Activated T-cell treated with anti-CD3 and anti-CD28 coated beads, Interleukin-2, amount 50 U/mL, for 4 hours (primary cell): ENCODE results near the gene RCN1. TPM values are rescaled to one million over a fixed set of nuclear protein-coding genes. Genes with fewer than 3 reads are reported as not detected.
"Not testable (repeated sequence)": the region's sequence is repeated elsewhere in the genome, so short reads cannot be mapped to it uniquely, and the experiment has no call there.

Experiments
- ATAC-seq, 2 donors: fragments of 200-7000 bp; cut with Tn5 transposase; one replicate each; pipeline ENCODE4 v1.10.0; 2021
- DNase-seq: peaks from one replicate; pipeline ENCODE4 v3.0.0-alpha.2; 2020
- H3K27me3 Mint-ChIP-seq: one replicate; pipeline ENCODE4 v1.8.0; 2021; ENCODE audit warnings: low read depth, mixed read lengths
- H3K36me3 Mint-ChIP-seq: one replicate; pipeline ENCODE4 v1.8.0; 2022; ENCODE audit warnings: mixed read lengths; ENCODE audit not compliant: insufficient read depth
- H3K4me1 Mint-ChIP-seq: one replicate; pipeline ENCODE4 v1.8.0; 2021; ENCODE audit warnings: low read depth, mixed read lengths
- H3K4me3 Mint-ChIP-seq: one replicate; pipeline ENCODE4 v1.8.0; 2021; ENCODE audit warnings: mild to moderate bottlenecking, moderate library complexity, mixed read lengths
- H3K9me3 Mint-ChIP-seq: one replicate; pipeline ENCODE4 v1.8.0; 2021; ENCODE audit warnings: mixed read lengths
- total RNA-seq, 3 donors: library from RNA; stranded (reverse); gene quantifications; one replicate each; pipeline ENCODE4 v1.2.1, GENCODE V29; 2021

Gene RCN1
- total RNA-seq, 3 donors from 2014 or later: 26.3 to 36.9 (median 26.7) TPM

DNA sequence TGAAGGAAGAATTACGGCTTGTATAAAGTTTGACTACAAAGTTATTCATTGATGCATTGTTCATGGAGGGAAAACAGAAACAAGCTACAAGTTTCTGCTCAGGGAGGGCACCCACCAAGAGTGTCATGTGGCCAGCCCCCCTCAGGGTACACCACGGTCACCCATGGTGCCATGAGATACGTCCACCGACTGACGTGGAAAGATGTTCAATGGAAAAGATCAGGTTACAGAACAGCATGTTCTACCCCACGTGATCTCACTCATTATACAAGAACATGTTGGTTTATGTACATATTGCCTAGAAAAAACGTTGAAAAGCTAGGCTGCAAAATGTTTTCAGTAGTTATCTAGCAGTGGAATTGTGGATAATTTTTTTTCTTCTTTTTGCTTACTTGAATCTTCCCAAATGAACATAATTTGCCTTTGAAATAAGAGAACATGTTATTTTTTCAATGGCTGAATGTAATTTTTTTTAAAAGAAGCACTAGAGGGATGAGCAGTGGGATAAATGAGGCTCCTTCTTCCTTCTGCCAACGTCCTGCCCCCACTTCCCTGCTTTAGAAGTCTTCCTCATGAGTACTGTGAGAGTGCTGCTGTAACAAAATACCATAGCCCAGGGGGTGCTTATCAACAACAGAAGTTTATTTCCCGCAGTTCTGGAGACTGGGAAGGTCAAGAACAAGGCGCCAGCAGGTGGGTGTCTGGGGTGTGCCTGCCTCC is 22.5 kb downstream of the RCN1 start:
- DNase-seq (no peak), ATAC-seq (no peak)
- H3K27me3 Mint-ChIP-seq: peaks cover 3% of the 10 kb centered on the region
- H3K4me3 Mint-ChIP-seq: no peak overlapping the region
- H3K9me3 Mint-ChIP-seq: no peaks in the 10 kb centered on the region
- H3K36me3 Mint-ChIP-seq: no peaks in the 10 kb centered on the region
- no peaks in the 10 kb centered on the region for H3K4me1 Mint-ChIP-seq

DNA sequence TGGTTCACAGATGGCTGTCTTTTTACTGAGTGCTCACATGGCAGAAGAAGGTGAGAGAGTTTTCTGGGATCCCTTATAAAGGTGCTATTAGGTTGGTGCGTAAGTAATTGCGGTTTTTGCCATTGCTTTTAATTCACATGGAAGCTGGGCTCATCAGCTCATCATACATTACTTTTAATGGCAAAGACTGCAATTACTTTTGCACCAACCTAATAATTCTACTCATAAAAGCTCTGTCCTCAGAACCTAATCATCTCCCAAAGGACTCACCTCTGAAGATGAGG is 23.0 kb downstream of the RCN1 start:
- ATAC-seq: no peak
- no peaks in the 10 kb centered on the region for H3K9me3 Mint-ChIP-seq
- peaks cover 3% of the 10 kb centered on the region for H3K27me3 Mint-ChIP-seq
- no peak overlapping the region for H3K4me3 Mint-ChIP-seq
- no peaks in the 10 kb centered on the region for H3K4me1 Mint-ChIP-seq
- no peaks in the 10 kb centered on the region for H3K36me3 Mint-ChIP-seq
- DNase-seq: no peak

DNA sequence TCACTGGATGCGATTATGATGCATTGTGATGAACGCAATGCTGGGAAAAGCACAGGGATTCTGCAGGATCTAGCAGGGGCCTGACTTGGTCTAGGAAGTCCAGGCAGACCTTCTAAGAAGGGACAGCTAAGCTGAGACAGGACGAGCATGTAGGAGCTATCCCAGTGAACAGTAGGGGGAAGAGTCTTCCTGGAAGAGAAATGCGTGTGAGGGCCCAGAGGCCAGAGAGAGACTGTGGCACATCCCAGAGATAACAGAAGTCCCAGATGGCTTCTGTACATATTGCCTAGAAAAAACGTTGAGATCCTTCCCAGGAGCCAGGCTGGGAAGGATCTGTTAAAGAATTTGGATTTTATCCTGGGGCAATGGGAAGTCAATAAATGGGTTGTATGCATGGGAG is 24.6 kb downstream of the RCN1 start:
- H3K9me3 Mint-ChIP-seq: no peaks in the 10 kb centered on the region
- ATAC-seq (no peak), DNase-seq (no peak)
- H3K36me3 Mint-ChIP-seq: no peaks in the 10 kb centered on the region
- no peak overlapping the region for H3K4me3 Mint-ChIP-seq
- H3K4me1 Mint-ChIP-seq: no peaks in the 10 kb centered on the region
- H3K27me3 Mint-ChIP-seq: peaks cover 5% of the 10 kb centered on the region

DNA sequence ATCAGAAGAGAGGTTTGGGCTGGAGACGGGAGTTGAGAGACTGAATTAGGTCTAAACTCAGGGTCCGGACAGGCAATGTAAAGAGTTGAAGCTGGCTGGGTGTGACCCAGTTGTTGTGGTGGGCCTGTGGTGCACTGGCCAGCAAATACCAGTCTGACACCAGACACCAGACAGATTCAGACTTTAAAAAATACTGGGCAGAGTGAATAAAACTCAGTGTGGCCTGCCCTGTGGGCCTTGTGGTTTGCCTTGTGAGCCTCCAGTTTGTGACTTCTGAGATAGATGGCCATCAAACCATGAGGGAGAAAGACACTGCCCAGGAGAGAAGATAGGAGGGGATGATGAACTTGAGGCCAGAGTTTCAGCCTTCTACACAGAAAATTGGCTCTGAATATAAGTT is 25.8 kb downstream of the RCN1 start:
- Mint-ChIP-seq H3K9me3 (no peaks in the 10 kb centered on the region), H3K36me3 (no peaks in the 10 kb centered on the region), H3K4me1 (peaks cover 5% of the 10 kb centered on the region), H3K4me3 (no peak overlapping the region), H3K27me3 (peaks cover 5% of the 10 kb centered on the region)
- ATAC-seq: no peak
- DNase-seq: no peak

DNA sequence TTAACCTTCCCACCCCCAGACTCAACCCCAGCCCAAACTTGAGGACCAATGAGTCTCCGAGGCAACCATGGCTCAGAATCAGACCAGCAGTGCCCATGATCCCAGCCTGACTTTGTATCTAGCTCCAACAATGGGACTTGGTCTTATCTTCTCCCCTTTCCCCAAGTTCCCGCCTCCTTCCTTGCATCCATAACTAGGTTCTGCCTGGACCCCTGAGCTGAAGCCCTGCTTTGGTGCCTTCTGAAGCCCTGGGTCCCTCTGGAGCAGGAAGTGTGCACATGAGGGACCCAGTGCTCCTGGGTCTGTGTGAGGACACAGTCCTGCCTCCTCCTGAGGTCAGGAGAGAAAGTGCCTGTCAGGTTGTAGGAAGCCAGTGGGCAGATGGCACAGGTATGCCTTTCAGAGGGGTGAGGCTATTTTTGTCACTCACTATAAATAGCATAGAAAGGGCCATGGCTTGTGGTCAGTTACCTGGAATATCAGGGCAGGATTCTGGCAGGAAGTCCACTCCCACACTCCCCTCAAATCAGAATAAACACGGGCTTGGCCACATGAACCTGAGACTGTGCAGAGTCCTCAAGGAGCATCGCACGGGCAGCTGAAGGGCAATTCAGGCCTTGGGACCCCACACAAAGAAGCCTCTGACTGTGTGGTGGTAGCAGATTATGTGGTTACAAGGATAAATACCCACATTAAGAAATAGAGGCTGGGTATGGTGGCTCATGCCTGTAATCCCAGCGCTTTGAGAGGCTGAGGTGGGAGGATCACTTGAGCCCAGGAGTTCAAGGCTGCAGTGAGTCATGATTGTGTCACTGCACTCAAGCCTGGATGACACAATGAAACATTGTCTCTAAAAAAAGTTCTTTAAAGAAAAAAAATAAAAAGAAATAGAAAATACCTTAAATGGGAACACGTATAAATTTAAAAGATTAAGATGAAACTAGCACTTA is 27.4 kb downstream of the RCN1 start:
- Mint-ChIP-seq H3K36me3 (no peaks in the 10 kb centered on the region), H3K4me3 (no peak overlapping the region), H3K9me3 (no peaks in the 10 kb centered on the region), H3K4me1 (peaks cover 13% of the 10 kb centered on the region), H3K27me3 (peaks cover 2% of the 10 kb centered on the region)
- DNase-seq: no peak
- no peak for ATAC-seq

DNA sequence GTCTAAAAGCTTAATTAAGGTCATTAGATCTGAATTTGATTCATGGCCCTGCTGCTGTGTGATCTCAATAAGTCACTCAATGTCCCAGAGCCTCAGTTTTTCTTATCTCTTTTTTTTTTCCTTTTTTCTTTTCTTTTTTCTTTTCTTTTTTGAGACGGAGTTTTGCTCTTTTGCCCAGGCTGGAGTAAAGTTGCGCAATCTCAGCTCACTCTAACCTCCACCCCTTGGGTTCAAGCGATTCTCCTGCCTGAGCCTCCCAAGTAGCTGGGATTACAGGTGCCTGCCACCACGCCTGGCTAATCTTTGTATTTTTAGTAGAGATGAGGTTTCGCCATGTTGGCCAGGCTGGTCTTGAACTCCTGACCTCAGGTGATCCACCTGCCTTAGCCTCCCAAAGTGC is 28.3 kb downstream of the RCN1 start:
- H3K9me3 Mint-ChIP-seq, H3K27me3 Mint-ChIP-seq, H3K4me3 Mint-ChIP-seq, DNase-seq, H3K36me3 Mint-ChIP-seq, ATAC-seq: not testable (repeated sequence)
- H3K4me1 Mint-ChIP-seq: peaks cover 13% of the 10 kb centered on the region

DNA sequence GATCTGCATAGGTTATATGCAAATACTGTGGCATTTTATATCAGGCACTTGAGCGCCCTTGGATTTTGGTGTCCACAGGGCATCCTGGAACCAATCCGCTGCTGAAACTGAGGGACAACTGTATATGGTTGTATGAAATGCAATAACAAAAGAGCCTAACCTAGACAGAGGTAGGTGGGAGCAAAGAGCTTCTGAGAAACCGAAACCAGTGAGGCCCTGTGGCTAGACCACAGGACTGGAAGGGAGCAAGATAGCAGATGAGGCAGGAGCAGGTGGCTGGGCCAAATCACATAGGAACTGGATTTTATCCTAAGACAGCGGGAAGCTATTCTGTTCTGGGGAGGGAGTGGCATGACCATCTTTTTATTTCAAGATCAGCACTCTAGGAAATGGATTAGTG is 30.1 kb downstream of the RCN1 start:
- Mint-ChIP-seq H3K36me3 (no peaks in the 10 kb centered on the region), H3K27me3 (peaks cover 13% of the 10 kb centered on the region), H3K4me1 (peaks cover 13% of the 10 kb centered on the region), H3K9me3 (no peaks in the 10 kb centered on the region), H3K4me3 (no peak overlapping the region)
- ATAC-seq (no peak), DNase-seq (no peak)

DNA sequence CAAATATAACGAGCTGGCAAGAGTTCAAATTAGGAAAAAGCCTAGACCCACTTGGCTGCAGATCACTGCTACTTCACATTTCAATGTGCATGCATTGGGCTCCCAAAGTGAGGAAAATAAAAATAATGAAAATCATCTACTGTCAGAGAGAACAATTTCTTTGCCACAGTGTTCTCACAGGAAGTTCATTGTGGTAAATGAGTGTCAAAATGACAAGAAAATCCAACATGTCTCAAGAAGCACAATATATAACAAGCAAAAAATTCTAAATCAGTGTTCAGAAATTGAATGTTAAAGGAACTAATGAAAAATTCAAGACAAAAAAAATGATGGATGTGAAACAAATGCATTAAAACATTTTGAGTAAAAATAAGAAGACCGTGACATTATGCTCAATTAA is 31.3 kb downstream of the RCN1 start:
- Mint-ChIP-seq H3K27me3 (peaks cover 18% of the 10 kb centered on the region), H3K36me3 (no peaks in the 10 kb centered on the region), H3K9me3 (peaks cover 2% of the 10 kb centered on the region), H3K4me1 (peaks cover 13% of the 10 kb centered on the region), H3K4me3 (no peak overlapping the region)
- ATAC-seq: no peak
- DNase-seq: no peak

DNA sequence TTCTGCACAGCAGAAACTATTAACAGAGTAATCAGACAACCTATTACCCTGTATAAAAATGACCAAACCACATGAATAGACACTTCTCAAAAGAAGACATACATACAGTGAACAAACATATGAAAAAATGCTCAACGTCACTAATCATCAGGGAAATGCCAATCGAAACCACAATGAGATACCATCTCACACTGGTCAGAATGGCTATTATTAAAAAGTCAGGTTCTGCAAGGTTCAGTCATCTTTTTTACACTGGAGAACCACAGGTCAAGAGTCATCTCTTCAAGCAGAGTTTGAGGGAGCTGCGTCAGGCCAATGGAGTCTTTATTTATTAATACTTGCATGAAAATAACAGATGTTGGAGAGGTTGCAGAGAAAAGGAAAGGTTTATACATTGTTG is 40.4 kb downstream of the RCN1 start:
- ATAC-seq (no peak), DNase-seq (no peak)
- Mint-ChIP-seq H3K9me3 (peaks cover 11% of the 10 kb centered on the region), H3K36me3 (no peaks in the 10 kb centered on the region), H3K4me3 (no peak overlapping the region), H3K4me1 (no peaks in the 10 kb centered on the region), H3K27me3 (peaks cover 22% of the 10 kb centered on the region)

DNA sequence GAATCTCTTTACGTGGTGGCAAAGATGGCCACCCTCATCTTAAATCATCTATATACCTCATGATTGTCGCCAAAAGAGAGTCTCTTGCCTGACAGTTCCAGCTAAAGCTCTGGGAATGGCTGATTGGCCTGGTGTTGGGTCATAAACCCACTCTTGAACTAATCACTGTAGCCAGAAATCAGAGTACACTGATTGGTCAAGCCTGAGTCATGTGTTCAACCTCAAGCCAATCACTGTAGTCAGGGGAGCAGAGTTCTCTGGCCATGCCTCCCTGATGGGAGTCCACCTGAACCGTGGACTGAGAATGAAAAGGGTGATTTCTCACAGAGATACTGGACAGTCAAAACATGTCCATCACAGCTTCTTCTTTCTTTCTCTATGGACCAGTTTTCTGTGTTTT is 45.8 kb downstream of the RCN1 start:
- Mint-ChIP-seq H3K27me3 (no peaks in the 10 kb centered on the region), H3K36me3 (no peaks in the 10 kb centered on the region), H3K9me3 (no peaks in the 10 kb centered on the region), H3K4me3 (no peak overlapping the region), H3K4me1 (no peaks in the 10 kb centered on the region)
- no peak for ATAC-seq
- DNase-seq: no peak

DNA sequence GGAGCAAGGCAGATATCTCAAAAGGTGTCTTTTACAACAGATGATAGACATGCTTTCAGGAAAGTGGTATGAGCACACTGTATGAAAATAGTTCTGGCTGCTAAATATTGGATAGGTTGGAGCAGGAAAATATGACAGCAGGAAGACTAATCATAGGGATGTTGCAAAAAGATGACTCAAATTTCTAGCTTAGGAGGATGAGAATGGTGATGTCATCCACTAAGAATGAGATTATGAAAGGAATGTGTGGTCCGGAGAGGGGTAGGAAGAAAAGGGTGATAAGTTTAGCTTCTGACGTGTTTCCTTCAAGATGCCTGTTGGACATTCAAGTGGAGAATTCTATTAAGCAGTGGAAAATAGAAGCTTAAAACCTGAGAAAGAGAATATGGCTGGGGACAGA is 46.4 kb downstream of the RCN1 start:
- Mint-ChIP-seq H3K9me3 (no peaks in the 10 kb centered on the region), H3K27me3 (no peaks in the 10 kb centered on the region), H3K4me1 (peaks cover 4% of the 10 kb centered on the region), H3K4me3 (no peak overlapping the region), H3K36me3 (no peaks in the 10 kb centered on the region)
- no peak for ATAC-seq
- no peak for DNase-seq

DNA sequence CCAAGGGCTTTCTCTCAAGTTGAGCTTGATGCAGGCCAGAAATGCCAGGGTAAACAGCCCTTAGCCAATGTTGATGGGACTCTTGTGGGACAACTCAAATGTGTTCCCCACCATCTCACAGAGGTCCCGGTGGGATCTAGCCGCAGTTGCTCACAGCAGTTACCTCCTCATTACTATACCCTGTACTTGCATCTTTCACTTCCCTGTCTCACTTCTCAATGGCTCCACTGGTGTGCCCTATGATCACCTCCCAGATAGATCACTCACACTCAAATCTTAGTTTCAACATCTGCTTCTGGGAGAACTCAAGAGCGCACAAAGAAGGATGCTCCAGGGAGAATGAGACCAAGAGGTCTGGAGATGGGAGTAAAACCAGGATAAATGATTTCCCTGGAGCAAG is 47.0 kb downstream of the RCN1 start:
- peaks cover 6% of the 10 kb centered on the region for H3K4me1 Mint-ChIP-seq
- no peaks in the 10 kb centered on the region for H3K36me3 Mint-ChIP-seq
- no peak for ATAC-seq
- no peaks in the 10 kb centered on the region for H3K9me3 Mint-ChIP-seq
- no peak overlapping the region for H3K4me3 Mint-ChIP-seq
- no peaks in the 10 kb centered on the region for H3K27me3 Mint-ChIP-seq
- no peak for DNase-seq

DNA sequence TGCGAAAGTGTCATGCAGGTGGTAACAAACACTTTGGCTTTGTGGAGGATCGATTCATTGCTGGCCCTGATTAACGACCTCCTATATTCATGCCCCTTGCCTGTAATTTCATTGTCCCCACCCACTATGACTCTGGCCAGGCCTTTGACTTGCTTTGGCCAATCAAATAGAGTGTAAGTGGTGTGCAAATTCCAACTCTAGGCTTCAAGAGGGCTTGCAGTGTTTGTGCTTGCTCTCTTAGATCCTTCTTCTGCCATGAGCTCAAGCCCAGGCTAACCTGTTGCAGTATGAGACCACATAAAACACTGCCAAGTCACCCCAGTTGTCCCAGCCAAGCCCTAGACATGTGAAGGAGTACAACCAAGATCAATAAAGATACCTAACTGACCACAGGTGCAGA is 48.0 kb downstream of the RCN1 start:
- DNase-seq (no peak), ATAC-seq (no peak)
- no peaks in the 10 kb centered on the region for H3K9me3 Mint-ChIP-seq
- H3K27me3 Mint-ChIP-seq: peaks cover 2% of the 10 kb centered on the region
- no peak overlapping the region for H3K4me3 Mint-ChIP-seq
- peaks cover 8% of the 10 kb centered on the region for H3K4me1 Mint-ChIP-seq
- no peaks in the 10 kb centered on the region for H3K36me3 Mint-ChIP-seq

DNA sequence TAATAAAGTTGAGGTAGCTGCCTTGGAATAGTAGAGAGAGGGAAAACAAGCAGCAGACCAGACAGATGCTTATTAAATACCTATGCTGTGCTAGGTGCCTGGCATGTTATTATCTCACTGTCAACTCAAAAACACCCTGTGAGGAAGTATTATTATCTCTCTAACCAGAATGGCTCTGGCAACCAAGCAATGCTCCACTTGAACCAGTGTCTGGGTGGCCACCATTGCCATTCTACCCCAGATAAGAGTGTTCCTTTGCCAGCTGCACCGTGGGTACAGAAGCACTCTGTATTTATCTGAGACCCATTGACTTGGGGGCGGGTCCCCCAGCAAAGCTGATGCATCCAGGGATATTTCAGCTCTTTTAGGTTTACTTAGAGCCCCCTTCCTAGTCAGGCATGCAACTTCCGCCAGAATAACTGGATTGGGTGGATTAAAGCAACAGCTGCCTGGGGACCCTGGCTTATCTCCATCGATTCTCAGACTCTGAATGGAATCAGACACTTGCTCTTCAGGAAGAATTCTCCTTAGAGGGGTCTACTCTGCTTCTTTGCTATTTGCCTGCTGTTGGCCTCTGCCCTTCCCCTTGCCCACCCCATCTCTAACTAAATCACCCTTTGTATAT is 49.1 kb downstream of the RCN1 start:
- Mint-ChIP-seq H3K36me3 (no peaks in the 10 kb centered on the region), H3K4me3 (no peak overlapping the region), H3K4me1 (peaks cover 8% of the 10 kb centered on the region), H3K27me3 (peaks cover 2% of the 10 kb centered on the region), H3K9me3 (no peaks in the 10 kb centered on the region)
- ATAC-seq (no peak), DNase-seq (no peak)
